SK-N-SH (cell line): ENCODE results near the gene CRMP1. TPM values are rescaled to one million over a fixed set of nuclear protein-coding genes. Genes with fewer than 3 reads are reported as not detected.

Source experiments
- CTCF ChIA-PET: fragments of 300-600, 350-600 bp; formaldehyde crosslinking; extraction: SDS; loops from one replicate; lab custom pipeline; 2021; lab: Yijun Ruan, JAX
- POLR2A ChIA-PET: fragments of 350-600 bp; sonication (Branson Sonifier 250); formaldehyde crosslinking; extraction: SDS; loops from one replicate; lab custom pipeline; 2020; ENCODE audit warnings: antibody characterized with exemption, inconsistent platforms; lab: Yijun Ruan, JAX
- DNase-seq: peaks from one replicate; pipeline ENCODE4 v3.0.0; 2012
- H2AFZ ChIP-seq: fragments of 200-600 bp; sonication (generic); 2 replicates; pipeline ENCODE4 v1.8.1; 2016; ENCODE audit warnings: antibody characterized with exemption, mild to moderate bottlenecking, low read depth
- H3F3A ChIP-seq: fragments of 200-600 bp; sonication (generic); replicated peaks from 2 replicates; pipeline ENCODE3; 2016; ENCODE audit warnings: antibody characterized with exemption, mild to moderate bottlenecking; ENCODE audit not compliant: insufficient read depth
- H3K27ac ChIP-seq, 2 experiments: fragments of 200-500 bp in 1 of 2; fragments of 200-600 bp in 1 of 2; sonication (Bioruptor generic) in 1 of 2; sonication (generic), shearing (Covaris generic) in 1 of 2; 2 replicates each; pipeline versions ENCODE4 v1.5.1 to v1.6.1; 2014 to 2016; ENCODE audit warnings: low read depth in 2 of 2, inconsistent platforms in 1 of 2, low read length in 1 of 2, mild to moderate bottlenecking in 1 of 2, mixed read lengths in 1 of 2
- H3K27me3 ChIP-seq: fragments of 200-600 bp; sonication (generic), shearing (Covaris generic); 2 replicates; pipeline ENCODE4 v1.6.1; 2016; ENCODE audit warnings: mixed run types; ENCODE audit not compliant: insufficient read depth
- H3K36me3 ChIP-seq, 2 experiments: fragments of 200-500 bp in 1 of 2; fragments of 200-600 bp in 1 of 2; sonication (Bioruptor generic) in 1 of 2; sonication (generic) in 1 of 2; replicated peaks in 1 of 2; 2 replicates each; pipeline versions ENCODE3 to v1.5.1; 2014 to 2016; ENCODE audit warnings: low read length in 1 of 2, mild to moderate bottlenecking in 1 of 2; ENCODE audit not compliant: insufficient read depth in 2 of 2, control insufficient read depth in 1 of 2
- H3K4me1 ChIP-seq, 2 experiments: fragments of 200-500 bp in 1 of 2; fragments of 200-600 bp in 1 of 2; sonication (Bioruptor generic) in 1 of 2; sonication (generic), shearing (Covaris generic) in 1 of 2; 2 replicates each; pipeline versions ENCODE4 v1.5.1 to v1.6.1; 2014 to 2016; ENCODE audit warnings: low read depth in 1 of 2, low read length in 1 of 2, mixed run types in 1 of 2; ENCODE audit not compliant: insufficient read depth in 2 of 2, control insufficient read depth in 1 of 2
- H3K4me2 ChIP-seq: fragments of 200-600 bp; sonication (generic), shearing (Covaris generic); 2 replicates; pipeline ENCODE4 v1.6.1; 2017; ENCODE audit warnings: mixed run types
- H3K4me3 ChIP-seq, 2 experiments: fragments of 200-500 bp in 1 of 2; fragments of 200-600 bp in 1 of 2; sonication (Bioruptor generic) in 1 of 2; sonication (generic), shearing (Covaris generic) in 1 of 2; 2 replicates each; pipeline versions ENCODE4 v1.5.1 to v1.8.1; 2014 to 2016; ENCODE audit warnings: low read depth in 2 of 2, inconsistent platforms in 1 of 2, low read length in 1 of 2, mild to moderate bottlenecking in 1 of 2, mixed read lengths in 1 of 2, moderate library complexity in 1 of 2
- H3K79me2 ChIP-seq: fragments of 200-600 bp; sonication (generic); 2 replicates; pipeline ENCODE4 v1.8.1; 2017; ENCODE audit warnings: mild to moderate bottlenecking; ENCODE audit not compliant: insufficient read depth
- H3K9ac ChIP-seq: fragments of 200-600 bp; sonication (generic); 2 replicates; pipeline ENCODE4 v1.6.1; 2017; ENCODE audit warnings: mixed run types
- H3K9me2 ChIP-seq: fragments of 200-600 bp; sonication (generic); 2 replicates; pipeline ENCODE4 v1.6.1; 2017; ENCODE audit warnings: mixed run types
- H3K9me3 ChIP-seq: fragments of 200-600 bp; sonication (generic); 2 replicates; pipeline ENCODE4 v1.6.1; 2017; ENCODE audit warnings: mixed run types, mild to moderate bottlenecking, moderate library complexity
- H4K20me1 ChIP-seq: fragments of 200-600 bp; sonication (generic); 2 replicates; pipeline ENCODE4 v1.6.1; 2017; ENCODE audit warnings: mild to moderate bottlenecking, mixed run types; ENCODE audit not compliant: insufficient read depth
- ELF1 ChIP-seq: IDR thresholded peaks from 2 replicates; pipeline ENCODE4 v1.4.0; 2012
- EP300 ChIP-seq, 2 experiments: IDR thresholded peaks; 2 replicates each; pipeline versions ENCODE4 v1.4.0 to v1.6.1; 2012; ENCODE audit warnings: borderline replicate concordance in 1 of 2, low read depth in 1 of 2, low read length in 1 of 2
- EZH2phosphoT487 ChIP-seq: fragments of 200-600 bp; sonication (generic); IDR thresholded peaks from 2 replicates; pipeline ENCODE4 v1.6.1; 2017; ENCODE audit warnings: low read depth, mixed run types, mild to moderate bottlenecking, antibody characterized with exemption, moderate library complexity, borderline replicate concordance
- FOXJ3 ChIP-seq: sonication (generic); formaldehyde crosslinking; IDR thresholded peaks from 2 replicates; pipeline ENCODE4 v1.5.1; 2020; ENCODE audit warnings: mild to moderate bottlenecking, missing genetic modification reagents
- GABPA ChIP-seq: IDR thresholded peaks from 2 replicates; pipeline ENCODE4 v1.4.0; 2012; ENCODE audit warnings: low read depth, mild to moderate bottlenecking
- GATA2 ChIP-seq: sonication (generic); formaldehyde crosslinking; IDR thresholded peaks from 2 replicates; pipeline ENCODE4 v1.5.0; 2020; ENCODE audit warnings: mild to moderate bottlenecking, missing genetic modification reagents
- JUND ChIP-seq: IDR thresholded peaks from 2 replicates; pipeline ENCODE4 v1.4.0; 2012
- NFIC ChIP-seq: IDR thresholded peaks from 2 replicates; pipeline ENCODE4 v1.4.0; 2012; ENCODE audit warnings: borderline replicate concordance
- NRF1 ChIP-seq: IDR thresholded peaks from 2 replicates; pipeline ENCODE4 v1.6.1; 2012; ENCODE audit warnings: low read depth, mild to moderate bottlenecking, low read length
- RAD21 ChIP-seq: IDR thresholded peaks from 2 replicates; pipeline ENCODE4 v1.6.1; 2012; ENCODE audit warnings: mild to moderate bottlenecking, low read length
- RCOR1 ChIP-seq: fragments of 150-350 bp; IDR thresholded peaks from 2 replicates; pipeline ENCODE4 v1.6.1; 2017; ENCODE audit warnings: antibody characterized with exemption, low read length
- REST ChIP-seq: IDR thresholded peaks from 2 replicates; pipeline ENCODE4 v1.6.1; 2012; ENCODE audit warnings: mild to moderate bottlenecking, low read depth, low read length, moderate library complexity
- RXRA ChIP-seq: IDR thresholded peaks from 2 replicates; pipeline ENCODE4 v1.4.0; 2012; ENCODE audit warnings: low read depth, mild to moderate bottlenecking, borderline replicate concordance
- SIN3A ChIP-seq: IDR thresholded peaks from 2 replicates; pipeline ENCODE4 v1.6.1; 2012; ENCODE audit warnings: low read depth, mild to moderate bottlenecking, low read length, moderate library complexity, borderline replicate concordance
- SMC3 ChIP-seq: IDR thresholded peaks from 2 replicates; pipeline ENCODE4 v1.6.1; 2012; ENCODE audit warnings: low read depth, low read length, improper control_type of control experiment
- YY1 ChIP-seq: IDR thresholded peaks from 2 replicates; pipeline ENCODE4 v1.4.0; 2012; ENCODE audit warnings: low read depth, mild to moderate bottlenecking
- WGBS: methylation state at CpG from one replicate; pipeline ENCODE4 v1.1.6; 2017; ENCODE audit warnings: low lambda C conversion rate; 5-methylcytosine and 5-hydroxymethylcytosine counted together
- polyA plus RNA-seq, 3 experiments: library from polyadenylated mRNA; depleted of rRNA; stranded (reverse); fragments of >200 nt; gene quantifications; 2 replicates each; pipeline ENCODE4 v1.2.3, GENCODE V29; 2012
- TF ChIP-seq, protein P1 (sequence below): fragments of 150-350 bp; IDR thresholded peaks from 2 replicates; pipeline ENCODE4 v1.6.1; 2017; ENCODE audit warnings: antibody characterized with exemption, low read length, low read depth, borderline replicate concordance
- TF ChIP-seq, protein P2 (sequence below): IDR thresholded peaks from 2 replicates; pipeline ENCODE4 v1.4.0; 2012; ENCODE audit warnings: low read depth, borderline replicate concordance
- TF ChIP-seq, protein P3 (sequence below): fragments of 200-600 bp; sonication (generic); IDR thresholded peaks from 2 replicates; pipeline ENCODE4 v1.6.1; 2017; ENCODE audit warnings: antibody characterized with exemption, mild to moderate bottlenecking, moderate library complexity

The CRMP1 gene
- polyA plus RNA-seq, 1 of the 3 experiments (the other 2 are of a cell fraction): 3.4 TPM

DNA sequence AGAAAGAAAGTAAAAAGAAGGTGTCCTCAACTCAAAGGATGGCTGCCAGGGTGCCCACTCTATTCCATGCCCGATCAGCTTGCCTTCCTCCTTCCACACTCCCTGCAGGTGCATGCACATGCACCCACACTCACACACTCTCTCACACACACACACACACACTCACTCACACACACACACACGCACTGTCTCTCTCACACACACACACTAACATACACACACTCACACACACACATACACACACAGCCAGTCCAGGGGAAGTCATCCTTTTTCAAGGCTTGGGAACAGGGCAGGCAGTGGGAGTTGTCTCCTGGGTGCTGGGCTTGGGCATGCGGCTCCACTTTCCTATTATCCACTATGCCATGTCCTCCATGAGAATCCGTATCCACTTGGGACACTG, 50.4 kb downstream of the CRMP1 start:
- Histone ChIP-seq H2AFZ (no peak overlapping the region), H3K4me1 (no peaks in the 10 kb centered on the region; a peak in 1 of 4 replicates), H3K9me2 (no peaks in the 10 kb centered on the region), H3F3A (no peaks in the 10 kb centered on the region), H3K4me2 (no peak overlapping the region), H3K9ac (no peak overlapping the region), H3K27ac (no peak overlapping the region), H4K20me1 (no peaks in the 10 kb centered on the region), H3K9me3 (no peaks in the 10 kb centered on the region), H3K4me3 (no peak overlapping the region), H3K79me2 (no peaks in the 10 kb centered on the region), H3K36me3 (no peaks in the 10 kb centered on the region), H3K27me3 (no peaks in the 10 kb centered on the region)
- ChIA-PET POLR2A (no interaction called here), CTCF (no interaction called here)
- WGBS: 69% methylated on average over 4 of the region's 4 CpGs
- no peak for DNase-seq
- TF ChIP-seq FOXJ3 (no peak), EZH2phosphoT487 (no peak), GATA2 (no peak), RXRA (no peak)
- TF ChIP-seq, protein P1, sequence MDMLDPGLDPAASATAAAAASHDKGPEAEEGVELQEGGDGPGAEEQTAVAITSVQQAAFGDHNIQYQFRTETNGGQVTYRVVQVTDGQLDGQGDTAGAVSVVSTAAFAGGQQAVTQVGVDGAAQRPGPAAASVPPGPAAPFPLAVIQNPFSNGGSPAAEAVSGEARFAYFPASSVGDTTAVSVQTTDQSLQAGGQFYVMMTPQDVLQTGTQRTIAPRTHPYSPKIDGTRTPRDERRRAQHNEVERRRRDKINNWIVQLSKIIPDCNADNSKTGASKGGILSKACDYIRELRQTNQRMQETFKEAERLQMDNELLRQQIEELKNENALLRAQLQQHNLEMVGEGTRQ: no peak

DNA sequence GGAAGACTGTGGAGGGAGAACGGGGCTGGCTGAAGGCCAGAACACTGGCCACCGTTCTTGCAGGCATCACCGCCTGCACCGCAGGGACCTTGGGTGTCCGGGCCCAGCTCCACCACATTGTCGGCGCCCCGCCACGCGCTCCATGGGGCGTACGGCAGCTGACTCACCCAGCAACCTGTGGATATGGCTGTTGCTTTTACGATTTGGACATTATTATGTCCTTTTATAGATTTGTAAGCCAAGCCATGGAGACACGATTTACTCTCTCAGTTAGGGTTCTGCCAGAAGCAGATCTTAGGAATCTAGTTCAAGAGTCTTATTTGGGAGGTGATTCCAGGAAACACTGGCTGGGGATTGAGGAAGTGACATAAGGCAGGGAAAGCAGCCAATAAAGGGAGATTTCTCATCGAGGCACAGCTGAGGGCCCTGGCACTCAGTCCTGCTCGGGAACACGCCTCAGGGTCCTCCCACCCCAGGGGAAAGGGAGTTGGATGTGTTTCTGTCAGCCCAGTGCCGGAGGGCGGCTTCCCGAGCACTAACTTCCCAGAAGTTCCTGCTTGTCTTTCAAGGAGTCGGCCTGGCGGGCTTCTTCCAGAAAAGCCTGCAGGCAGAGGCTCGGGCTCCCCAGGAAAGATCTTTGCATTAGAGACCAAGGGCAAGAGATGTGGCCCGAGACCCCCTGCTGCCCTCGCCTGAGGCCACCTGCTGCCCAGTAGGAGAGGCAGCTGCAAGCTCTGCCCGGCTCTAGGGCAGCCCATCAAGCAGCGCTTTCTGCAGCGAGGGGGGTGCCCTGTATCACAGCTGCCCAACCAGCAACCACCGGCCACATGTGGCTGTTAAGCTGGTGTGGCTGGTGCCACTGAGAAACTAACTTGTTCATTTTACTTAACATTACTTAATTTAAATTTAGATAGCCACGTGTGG, 52.9 kb downstream of the CRMP1 start:
- no peaks in the 10 kb centered on the region for H3K27me3 ChIP-seq
- ChIA-PET CTCF (interaction anchor here (1.2 to 1.3 kb wide), 2 partner anchors 27 to 47 kb away, joined by 4 read pairs; no protein-coding TSS in a partner anchor), POLR2A (no interaction called here)
- no peaks in the 10 kb centered on the region for H3K36me3 ChIP-seq
- no peak overlapping the region for H3K4me2 ChIP-seq
- H3K79me2 ChIP-seq: no peaks in the 10 kb centered on the region
- no peaks in the 10 kb centered on the region for H3K9me2 ChIP-seq
- no peak for DNase-seq
- no peak overlapping the region for H3K9ac ChIP-seq
- no peak overlapping the region for H3K27ac ChIP-seq
- H2AFZ ChIP-seq: no peak overlapping the region
- no peaks in the 10 kb centered on the region for H3K9me3 ChIP-seq
- 75% methylated on average over 24 of the region's 30 CpGs for WGBS
- peaks cover 0 to 3% of the 10 kb centered on the region in 2 experiments; a peak in 1 of 4 replicates for H3K4me1 ChIP-seq
- no peaks in the 10 kb centered on the region for H3F3A ChIP-seq
- no peak overlapping the region for H3K4me3 ChIP-seq
- no peaks in the 10 kb centered on the region for H4K20me1 ChIP-seq
- TF ChIP-seq REST (no peak), SIN3A (no peak), ELF1 (no peak), NFIC (no peak), RCOR1 (no peak), RAD21 (no peak), SMC3 (no peak), GABPA (no peak), EP300 (IDR thresholded peaks at IDR 0.05; ENCODE audit: borderline replicate concordance in 1 of 2, low read depth in 1 of 2, low read length in 1 of 2) (no peak), JUND (no peak), YY1 (no peak), NRF1 (no peak)
- TF ChIP-seq, protein P2, sequence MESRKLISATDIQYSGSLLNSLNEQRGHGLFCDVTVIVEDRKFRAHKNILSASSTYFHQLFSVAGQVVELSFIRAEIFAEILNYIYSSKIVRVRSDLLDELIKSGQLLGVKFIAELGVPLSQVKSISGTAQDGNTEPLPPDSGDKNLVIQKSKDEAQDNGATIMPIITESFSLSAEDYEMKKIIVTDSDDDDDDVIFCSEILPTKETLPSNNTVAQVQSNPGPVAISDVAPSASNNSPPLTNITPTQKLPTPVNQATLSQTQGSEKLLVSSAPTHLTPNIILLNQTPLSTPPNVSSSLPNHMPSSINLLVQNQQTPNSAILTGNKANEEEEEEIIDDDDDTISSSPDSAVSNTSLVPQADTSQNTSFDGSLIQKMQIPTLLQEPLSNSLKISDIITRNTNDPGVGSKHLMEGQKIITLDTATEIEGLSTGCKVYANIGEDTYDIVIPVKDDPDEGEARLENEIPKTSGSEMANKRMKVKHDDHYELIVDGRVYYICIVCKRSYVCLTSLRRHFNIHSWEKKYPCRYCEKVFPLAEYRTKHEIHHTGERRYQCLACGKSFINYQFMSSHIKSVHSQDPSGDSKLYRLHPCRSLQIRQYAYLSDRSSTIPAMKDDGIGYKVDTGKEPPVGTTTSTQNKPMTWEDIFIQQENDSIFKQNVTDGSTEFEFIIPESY: no peak
- TF ChIP-seq, protein P3, sequence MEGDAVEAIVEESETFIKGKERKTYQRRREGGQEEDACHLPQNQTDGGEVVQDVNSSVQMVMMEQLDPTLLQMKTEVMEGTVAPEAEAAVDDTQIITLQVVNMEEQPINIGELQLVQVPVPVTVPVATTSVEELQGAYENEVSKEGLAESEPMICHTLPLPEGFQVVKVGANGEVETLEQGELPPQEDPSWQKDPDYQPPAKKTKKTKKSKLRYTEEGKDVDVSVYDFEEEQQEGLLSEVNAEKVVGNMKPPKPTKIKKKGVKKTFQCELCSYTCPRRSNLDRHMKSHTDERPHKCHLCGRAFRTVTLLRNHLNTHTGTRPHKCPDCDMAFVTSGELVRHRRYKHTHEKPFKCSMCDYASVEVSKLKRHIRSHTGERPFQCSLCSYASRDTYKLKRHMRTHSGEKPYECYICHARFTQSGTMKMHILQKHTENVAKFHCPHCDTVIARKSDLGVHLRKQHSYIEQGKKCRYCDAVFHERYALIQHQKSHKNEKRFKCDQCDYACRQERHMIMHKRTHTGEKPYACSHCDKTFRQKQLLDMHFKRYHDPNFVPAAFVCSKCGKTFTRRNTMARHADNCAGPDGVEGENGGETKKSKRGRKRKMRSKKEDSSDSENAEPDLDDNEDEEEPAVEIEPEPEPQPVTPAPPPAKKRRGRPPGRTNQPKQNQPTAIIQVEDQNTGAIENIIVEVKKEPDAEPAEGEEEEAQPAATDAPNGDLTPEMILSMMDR: no peak
